ENCODE data around the gene OBSCN.

OBSCN gene

GRCh38 chr1:228377664-228378089, 169.8 kb downstream of the OBSCN start:
- in situ Hi-C loops (cut with MboI; ENCODE audit: low sequenced_read_pairs, unreplicated experiment) = no loop called here
- no peak for DNase-seq (ENCODE audit: low spot score)
- TF ChIP-seq CTCF (IDR thresholded peaks at IDR 0.05; ENCODE audit: borderline replicate concordance, control extremely low read depth, extremely low read depth, insufficient read depth, missing control alignments) = no peak

GRCh38 chr1:228378090-228378872, 170.4 kb downstream of the OBSCN start:
- DNase-seq (ENCODE audit: low spot score) = peak; percentile 69
- peak; percentile 8 for TF ChIP-seq CTCF (IDR thresholded peaks at IDR 0.05; ENCODE audit: borderline replicate concordance, control extremely low read depth, extremely low read depth, insufficient read depth, missing control alignments)
- in situ Hi-C loops (cut with MboI; ENCODE audit: low sequenced_read_pairs, unreplicated experiment) = no loop called here

- no peak for TF ChIP-seq CTCF (IDR thresholded peaks at IDR 0.05; ENCODE audit: borderline replicate concordance, control extremely low read depth, extremely low read depth, insufficient read depth, missing control alignments)
- DNase-seq (ENCODE audit: low spot score) = no peak
- in situ Hi-C loops (cut with MboI; ENCODE audit: low sequenced_read_pairs, unreplicated experiment) = no loop called here
These were observed 171.1 kb downstream of the OBSCN start for GRCh38 chr1:228378873-228379460.

GRCh38 chr1:228379666-228380065, 171.8 kb downstream of the OBSCN start:
- in situ Hi-C loops (cut with MboI; ENCODE audit: low sequenced_read_pairs, unreplicated experiment) = no loop called here
- TF ChIP-seq CTCF (IDR thresholded peaks at IDR 0.05; ENCODE audit: borderline replicate concordance, control extremely low read depth, extremely low read depth, insufficient read depth, missing control alignments) = no peak
- DNase-seq (ENCODE audit: low spot score) = no peak

GRCh38 chr1:228381356-228381755, 173.5 kb downstream of the OBSCN start:
- TF ChIP-seq CTCF (IDR thresholded peaks at IDR 0.05; ENCODE audit: borderline replicate concordance, control extremely low read depth, extremely low read depth, insufficient read depth, missing control alignments) = no peak
- in situ Hi-C loops (cut with MboI; ENCODE audit: low sequenced_read_pairs, unreplicated experiment) = no loop called here
- no peak for DNase-seq (ENCODE audit: low spot score)

- no peak for TF ChIP-seq CTCF (IDR thresholded peaks at IDR 0.05; ENCODE audit: borderline replicate concordance, control extremely low read depth, extremely low read depth, insufficient read depth, missing control alignments)
- DNase-seq (ENCODE audit: low spot score) = no peak
- in situ Hi-C loops (cut with MboI; ENCODE audit: low sequenced_read_pairs, unreplicated experiment) = no loop called here
These were observed 175.9 kb downstream of the OBSCN start for GRCh38 chr1:228383773-228384172.
